Measurements from ENCODE around the gene HRAS. TPM values are rescaled to one million over a fixed set of nuclear protein-coding genes. Genes with fewer than 3 reads are reported as not detected.

The HRAS gene
- total and polyA plus RNA-seq, 2 donors (not counting 3 experiments of a cell fraction or from before 2014, with no cell fraction given): 103 to 109 TPM

DNA sequence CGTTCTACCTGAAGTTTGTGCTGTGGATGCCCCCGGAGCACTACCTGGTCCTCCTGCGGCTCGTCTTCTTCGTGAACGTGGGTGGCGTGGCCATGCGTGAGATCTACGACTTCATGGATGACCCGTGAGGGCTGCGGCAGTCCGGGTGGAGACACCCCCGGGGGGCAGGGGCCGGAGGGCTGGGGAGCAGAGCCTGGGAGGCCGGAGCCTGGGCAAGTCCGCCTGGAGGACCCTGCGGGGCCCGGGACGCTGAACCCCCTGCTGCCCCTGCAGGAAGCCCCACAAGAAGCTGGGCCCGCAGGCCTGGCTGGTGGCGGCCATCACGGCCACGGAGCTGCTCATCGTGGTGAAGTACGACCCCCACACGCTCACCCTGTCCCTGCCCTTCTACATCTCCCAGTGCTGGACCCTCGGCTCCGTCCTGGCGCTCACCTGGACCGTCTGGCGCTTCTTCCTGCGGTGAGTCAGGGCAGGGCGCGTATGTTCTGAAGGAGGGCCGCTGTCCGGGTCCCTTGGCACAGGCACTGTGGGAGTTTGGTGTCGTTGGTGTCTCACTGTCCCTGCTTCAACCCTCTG is 45.7 kb downstream of the HRAS start:
- DNase-seq (ENCODE audit: low read depth, low spot score): no peak
- Histone ChIP-seq H3K4me2 (ENCODE audit: insufficient read depth, low read length) (no peak overlapping the region), H2AFZ (ENCODE audit: low read depth, low read length) (no peak overlapping the region), H3K27ac (ENCODE audit: insufficient read depth, low read depth, low read length) (no peak overlapping the region), H3K9ac (replicated peaks; ENCODE audit: extremely low read depth, insufficient read depth, low read length) (no peak overlapping the region), H3K79me2 (ENCODE audit: control insufficient read depth, insufficient read depth, low read length) (peaks cover 2% of the 10 kb centered on the region), H4K20me1 (replicated peaks; ENCODE audit: control insufficient read depth, extremely low read depth, insufficient read depth, low read length) (no peaks in the 10 kb centered on the region), H3K4me1 (ENCODE audit: control insufficient read depth, extremely low read depth, insufficient read depth, low read length) (no peaks in the 10 kb centered on the region), H3K36me3 (ENCODE audit: control insufficient read depth in 2 of 2, extremely low read depth in 1 of 2, insufficient read depth in 2 of 2, low read length in 2 of 2) (peaks cover 2 to 24% of the 10 kb centered on the region in 2 experiments), H3K9me1 (replicated peaks; ENCODE audit: control insufficient read depth, extremely low read depth, insufficient read depth, low read length) (no peaks in the 10 kb centered on the region), H3K27me3 (ENCODE audit: control insufficient read depth in 2 of 2, insufficient read depth in 2 of 2, low read length in 2 of 2) (no peaks in the 10 kb centered on the region), H3K4me3 (replicated peaks in 1 of 3; ENCODE audit: insufficient read depth in 1 of 3, low read depth in 1 of 3, low read length in 3 of 3) (no peak overlapping the region), H3K9me3 (replicated peaks; ENCODE audit: control insufficient read depth, insufficient read depth, low read length) (no peaks in the 10 kb centered on the region)
- intact Hi-C loops (cut with micrococcal nuclease): no loop called here
- CTCF ChIA-PET: no interaction called here
- dilution Hi-C loops (cut with MboI; ENCODE audit: extremely low pct_ligation_motif_present, low sequenced_read_pairs): no loop called here
- POLR2A ChIA-PET: no interaction called here
- FAIRE-seq: no peak
- no peak for TF ChIP-seq MYC (IDR thresholded peaks at IDR 0.05; ENCODE audit: low read depth, low read length)
- TF ChIP-seq MAX (IDR thresholded peaks at IDR 0.05; ENCODE audit: insufficient read depth, insufficient read length): no peak
- TF ChIP-seq JUN (IDR thresholded peaks at IDR 0.05; ENCODE audit: borderline replicate concordance, insufficient read depth, insufficient read length, low read depth): no peak
- no peak for TF ChIP-seq GATA2 (IDR thresholded peaks at IDR 0.05; ENCODE audit: insufficient read depth, insufficient read length, low read depth, low read length)
- no TSS peak for BruUV-seq (replicated peaks)

DNA sequence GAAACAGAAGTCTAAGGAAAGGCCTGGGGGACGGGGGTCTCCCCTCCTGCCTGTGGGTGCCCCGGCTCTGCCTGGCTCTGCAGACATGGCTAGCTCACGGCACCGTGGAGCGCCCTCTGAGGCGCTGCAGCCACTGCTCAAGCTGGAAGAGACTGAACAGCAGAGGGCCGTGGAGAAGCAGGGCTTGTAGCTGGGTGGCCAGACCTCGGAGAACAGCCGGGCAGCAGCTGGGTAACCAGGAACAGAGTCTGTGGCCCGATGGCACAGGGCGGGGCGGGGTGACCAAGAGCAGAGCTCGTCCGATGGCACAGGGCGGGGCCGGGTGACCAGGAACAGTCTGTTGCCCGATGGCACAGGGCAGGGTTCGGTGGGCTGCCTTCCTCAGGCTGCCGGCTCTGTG is 46.4 kb downstream of the HRAS start:
- intact Hi-C loops (cut with micrococcal nuclease) (no loop called here), dilution Hi-C loops (cut with MboI; ENCODE audit: extremely low pct_ligation_motif_present, low sequenced_read_pairs) (no loop called here)
- no TSS peak for BruUV-seq (replicated peaks)
- TF ChIP-seq MAX (IDR thresholded peaks at IDR 0.05; ENCODE audit: insufficient read depth, insufficient read length) (no peak), GATA2 (IDR thresholded peaks at IDR 0.05; ENCODE audit: insufficient read depth, insufficient read length, low read depth, low read length) (no peak)
- CTCF ChIA-PET: no interaction called here
- Histone ChIP-seq H3K4me3 (replicated peaks in 1 of 3; ENCODE audit: insufficient read depth in 1 of 3, low read depth in 1 of 3, low read length in 3 of 3) (no peak overlapping the region), H3K79me2 (ENCODE audit: control insufficient read depth, insufficient read depth, low read length) (peaks cover 4% of the 10 kb centered on the region), H3K9me1 (replicated peaks; ENCODE audit: control insufficient read depth, extremely low read depth, insufficient read depth, low read length) (no peaks in the 10 kb centered on the region), H3K9me3 (replicated peaks; ENCODE audit: control insufficient read depth, insufficient read depth, low read length) (no peaks in the 10 kb centered on the region), H3K27me3 (ENCODE audit: control insufficient read depth in 2 of 2, insufficient read depth in 2 of 2, low read length in 2 of 2) (no peaks in the 10 kb centered on the region), H3K36me3 (ENCODE audit: control insufficient read depth in 2 of 2, extremely low read depth in 1 of 2, insufficient read depth in 2 of 2, low read length in 2 of 2) (peaks cover 2 to 19% of the 10 kb centered on the region in 2 experiments), H2AFZ (ENCODE audit: low read depth, low read length) (no peak overlapping the region), H3K27ac (ENCODE audit: insufficient read depth, low read depth, low read length) (no peak overlapping the region), H3K4me1 (ENCODE audit: control insufficient read depth, extremely low read depth, insufficient read depth, low read length) (no peaks in the 10 kb centered on the region), H4K20me1 (replicated peaks; ENCODE audit: control insufficient read depth, extremely low read depth, insufficient read depth, low read length) (no peaks in the 10 kb centered on the region), H3K4me2 (ENCODE audit: insufficient read depth, low read length) (no peak overlapping the region), H3K9ac (replicated peaks; ENCODE audit: extremely low read depth, insufficient read depth, low read length) (no peak overlapping the region)
- POLR2A ChIA-PET: no interaction called here
- FAIRE-seq (no peak), DNase-seq (ENCODE audit: low read depth, low spot score) (no peak)

Data from endothelial cell of umbilical vein (primary cell).